ENCODE data around the gene MINK1.

GRCh38 chr17:4893721-4894560, 60.8 kb downstream of the MINK1 start:
- TF ChIP-seq NFRKB (IDR thresholded peaks at IDR 0.05) (no peak), ELF4 (IDR thresholded peaks at IDR 0.05) (no peak), TARDBP (IDR thresholded peaks at IDR 0.05) (no peak), FOXA1 (IDR thresholded peaks at IDR 0.05) (no peak), HDGF (IDR thresholded peaks at IDR 0.05; ENCODE audit: borderline replicate concordance) (no peak), SUZ12 (IDR thresholded peaks at IDR 0.05) (no peak), ARNT (IDR thresholded peaks at IDR 0.05) (no peak), PKNOX1 (IDR thresholded peaks at IDR 0.05) (no peak), LEF1 (IDR thresholded peaks at IDR 0.05; ENCODE audit: borderline replicate concordance) (no peak)
